Cerebellar cortex (tissue), 1 donor: Measurements from ENCODE around the gene REST.
"Not testable (repeated sequence)": the region's sequence is repeated elsewhere in the genome, so short reads cannot be mapped to it uniquely, and the experiment has no call there.

Source experiments
- DNase-seq: peaks from one replicate; pipeline ENCODE4 v3.0.0-alpha.2; 2015; ENCODE audit warnings: low spot score

The REST gene

GRCh38 chr4:56907489-56908205 lies at the start of gene REST:
Gene REST (plus strand): TSS chr4:56907900. CDS start chr4:56910639, 2,739 bp downstream.
- peak; percentile 32 for DNase-seq

DNA sequence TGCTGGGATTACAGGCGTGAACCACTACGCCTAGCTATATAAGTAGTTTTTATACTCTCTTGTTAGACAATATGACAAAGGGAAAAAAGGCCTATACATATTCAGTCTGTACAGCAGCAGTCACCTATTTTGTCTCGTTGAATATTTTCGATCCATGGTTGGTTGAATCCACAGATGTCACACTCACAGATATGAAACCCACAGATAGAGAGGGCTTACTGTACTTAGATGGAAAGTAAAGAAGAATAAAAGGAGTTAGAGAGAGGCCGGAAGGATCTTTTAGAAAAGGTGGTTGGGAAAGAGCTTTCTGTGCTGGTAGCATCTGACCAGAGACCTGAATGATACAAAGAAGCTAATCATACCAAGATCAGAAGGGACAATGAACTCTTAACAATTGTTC lies 47.9 kb upstream of the REST start:
- DNase-seq = no peak

GRCh38 chr4:56860781-56861180 lies 46.9 kb upstream of the REST start:
- no peak for DNase-seq

GRCh38 chr4:56861360-56861759 lies 46.3 kb upstream of the REST start:
- DNase-seq = no peak

DNA sequence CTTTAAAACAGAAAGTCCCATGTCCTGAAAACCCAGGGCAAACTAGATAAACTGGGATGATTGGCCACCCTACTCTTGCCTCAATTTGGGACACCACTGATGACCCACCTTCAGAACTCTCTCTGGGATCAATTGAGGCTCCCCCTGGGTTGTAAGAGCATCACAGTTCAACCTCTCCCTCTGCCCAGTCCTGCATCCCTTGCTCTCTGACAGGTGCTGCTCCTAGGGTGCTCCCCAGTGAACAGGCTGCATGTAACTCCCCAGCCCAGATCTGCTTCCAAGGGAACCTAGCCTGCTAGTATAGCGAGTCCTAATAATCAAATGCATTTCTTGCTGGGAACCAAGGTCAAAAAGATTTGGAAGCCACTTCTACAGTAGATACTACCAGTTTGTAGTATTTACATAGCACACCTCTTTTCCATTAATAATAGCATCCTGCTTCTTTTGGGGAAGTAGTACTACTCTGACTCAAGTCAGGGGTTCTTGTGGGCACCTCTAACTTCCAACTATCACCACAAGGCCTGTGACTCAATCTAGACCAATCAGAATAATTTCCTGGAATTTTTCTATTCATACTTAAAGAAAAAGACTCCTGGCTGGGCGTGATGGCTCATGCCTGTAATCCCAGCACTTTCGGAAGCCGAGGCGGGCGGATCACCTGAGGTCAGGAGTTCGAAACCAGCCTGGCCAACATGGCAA lies 44.1 kb upstream of the REST start:
- DNase-seq = no peak

- DNase-seq = no peak
These were observed 36.8 kb upstream of the REST start for GRCh38 chr4:56870946-56871345.

DNA sequence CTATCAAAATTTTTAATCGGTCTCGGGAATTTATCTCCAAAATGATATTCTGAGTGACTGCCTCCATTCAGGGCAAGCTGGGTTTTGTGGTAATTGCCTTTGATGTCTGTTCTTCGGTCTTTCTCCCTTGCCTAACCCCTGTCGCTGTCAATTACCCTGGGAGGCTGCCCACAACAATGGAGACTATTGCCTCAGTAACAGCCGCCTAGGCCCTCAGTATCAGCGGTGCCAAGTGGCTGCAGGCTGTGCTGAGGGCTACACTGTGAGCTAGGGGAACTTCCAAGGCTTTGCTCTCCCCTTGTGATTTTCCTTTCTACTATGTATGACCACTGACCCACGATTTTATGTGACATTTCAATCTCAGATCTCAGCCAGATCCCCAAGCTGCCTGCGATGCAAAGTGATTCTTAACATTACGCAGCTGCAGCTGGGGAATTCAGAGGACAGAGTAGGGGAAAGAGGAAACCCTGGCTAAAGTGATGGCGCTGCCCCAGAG lies 36.3 kb upstream of the REST start:
- DNase-seq = no peak

DNA sequence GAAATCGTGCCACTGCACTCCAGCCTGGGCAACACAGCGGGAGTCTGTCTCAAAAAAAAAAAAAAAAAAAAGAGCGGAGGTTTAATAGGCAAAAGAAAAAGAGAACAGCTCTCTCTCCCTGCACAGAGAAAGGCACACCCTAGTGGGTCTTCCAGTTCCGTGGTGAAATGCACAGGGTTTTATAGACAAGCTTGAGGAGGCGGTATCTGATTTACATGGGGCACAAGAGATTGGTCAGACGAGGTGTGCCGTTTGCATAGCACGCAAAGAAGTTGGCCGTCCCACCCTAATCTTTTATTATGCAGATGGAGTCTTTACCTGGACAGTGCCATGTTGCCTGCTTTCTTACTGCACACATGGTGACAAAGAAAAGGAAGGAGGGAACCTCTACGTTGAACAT lies 33.5 kb upstream of the REST start:
- DNase-seq = no peak

- no peak for DNase-seq
These were observed 32.8 kb upstream of the REST start for GRCh38 chr4:56874923-56875322.

- DNase-seq = no peak
These were observed 31.4 kb upstream of the REST start for GRCh38 chr4:56876264-56876663.

- no peak for DNase-seq
These were observed 27.7 kb upstream of the REST start for GRCh38 chr4:56879996-56880395.

DNA sequence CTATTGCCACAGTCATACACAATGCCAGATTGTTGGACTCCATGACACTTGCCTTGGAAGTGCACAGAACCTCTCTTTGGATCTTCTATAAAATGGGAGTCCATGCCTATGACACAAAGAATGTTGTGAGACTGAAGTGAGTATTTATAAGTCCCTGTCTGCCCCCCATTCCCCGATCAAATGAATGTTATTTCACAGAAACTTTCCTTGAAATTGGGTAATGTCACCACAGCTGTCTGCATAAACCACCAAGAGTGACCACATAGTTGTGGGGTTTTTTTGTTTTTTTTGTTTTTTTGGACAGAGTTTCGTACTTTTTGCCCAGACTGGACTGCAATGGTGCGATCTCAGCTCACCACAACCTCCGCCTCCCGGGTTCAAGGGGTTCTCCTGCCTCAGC lies 27.1 kb upstream of the REST start:
- no peak for DNase-seq

DNA sequence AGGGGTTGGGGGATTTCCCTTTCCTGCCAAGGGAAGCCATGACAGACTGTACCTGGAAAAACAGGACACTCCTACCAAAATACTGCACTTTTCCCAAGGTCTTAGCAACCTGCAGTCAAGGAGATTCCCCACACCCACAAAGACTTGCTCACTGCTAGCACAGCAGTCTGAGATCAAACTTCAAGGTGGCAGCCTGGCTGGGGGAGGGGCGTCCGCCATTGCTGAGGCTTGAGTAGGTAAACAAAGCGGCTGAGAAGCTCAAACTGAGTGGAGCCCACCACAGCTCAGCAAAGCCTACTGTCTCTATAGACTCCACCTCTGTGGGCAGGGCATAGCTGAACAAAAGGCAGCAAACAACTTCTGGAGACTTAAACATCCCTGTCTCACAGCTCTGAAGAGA lies 23.2 kb upstream of the REST start:
- not testable (repeated sequence) for DNase-seq

DNA sequence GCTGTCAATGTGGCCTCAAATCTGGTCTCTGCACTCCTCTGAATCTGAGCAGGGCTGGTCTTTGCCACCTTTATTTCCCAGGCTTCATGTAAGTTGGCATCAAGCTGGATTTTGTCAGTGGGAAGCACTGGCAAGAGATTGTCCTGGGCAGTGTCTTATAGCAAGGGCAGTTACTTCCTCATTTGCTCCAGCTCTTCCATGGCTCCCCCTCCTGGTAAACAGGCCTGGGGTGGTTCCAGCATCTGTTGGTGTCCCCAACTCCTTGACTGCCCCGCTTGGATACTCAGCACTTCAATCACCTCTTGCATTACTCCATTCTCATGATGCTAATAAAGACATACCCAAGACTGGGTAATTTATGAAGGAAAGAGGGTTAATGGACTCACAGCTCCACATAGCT lies 15.0 kb upstream of the REST start:
- no peak for DNase-seq

GRCh38 chr4:56897842-56898241 lies 9.9 kb upstream of the REST start:
- DNase-seq = not testable (repeated sequence)

DNA sequence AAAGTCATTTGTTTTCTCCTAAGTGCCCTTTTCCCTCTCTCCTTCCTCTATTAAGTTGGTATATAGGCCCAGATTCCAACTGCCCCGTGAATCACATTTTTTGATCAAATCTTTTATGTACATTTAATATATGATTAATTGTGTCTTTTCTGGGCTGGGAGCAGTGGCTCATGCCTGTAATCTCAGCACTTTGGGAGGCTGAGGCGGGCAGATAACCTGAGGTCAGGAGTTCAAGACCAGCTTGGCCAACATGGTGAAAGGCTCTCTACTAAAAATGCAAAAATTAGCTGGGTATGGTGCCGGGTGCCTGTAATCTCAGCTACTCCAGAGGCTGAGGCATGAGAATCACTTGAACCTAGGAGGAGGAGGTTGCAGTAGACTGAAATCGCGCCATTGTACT lies 7.5 kb upstream of the REST start:
- not testable (repeated sequence) for DNase-seq

DNA sequence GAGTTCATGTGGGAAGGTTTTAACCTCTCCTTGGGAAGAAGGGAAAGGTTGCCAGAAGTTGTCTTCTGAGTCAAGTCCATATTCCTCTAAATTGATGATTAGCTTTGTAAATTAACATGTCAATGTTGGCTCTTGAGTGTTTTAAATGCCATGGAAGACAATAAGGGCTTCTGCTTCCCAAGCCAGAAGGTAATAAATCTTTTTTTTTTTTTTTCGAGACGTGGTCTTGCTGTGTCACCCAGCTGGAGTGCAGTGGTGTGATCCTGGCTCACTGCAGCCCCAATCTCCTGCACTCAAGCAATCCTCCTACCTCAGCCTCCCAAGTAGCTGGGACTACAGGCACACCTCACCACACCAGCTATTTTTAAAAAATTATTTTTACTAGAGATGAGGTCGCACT lies 5.0 kb upstream of the REST start:
- DNase-seq = no peak

- DNase-seq = no peak
These were observed 1.9 kb upstream of the REST start for GRCh38 chr4:56905796-56906195.

GRCh38 chr4:56906489-56907393 lies 959 bp upstream of the REST start:
- no peak for DNase-seq

DNA sequence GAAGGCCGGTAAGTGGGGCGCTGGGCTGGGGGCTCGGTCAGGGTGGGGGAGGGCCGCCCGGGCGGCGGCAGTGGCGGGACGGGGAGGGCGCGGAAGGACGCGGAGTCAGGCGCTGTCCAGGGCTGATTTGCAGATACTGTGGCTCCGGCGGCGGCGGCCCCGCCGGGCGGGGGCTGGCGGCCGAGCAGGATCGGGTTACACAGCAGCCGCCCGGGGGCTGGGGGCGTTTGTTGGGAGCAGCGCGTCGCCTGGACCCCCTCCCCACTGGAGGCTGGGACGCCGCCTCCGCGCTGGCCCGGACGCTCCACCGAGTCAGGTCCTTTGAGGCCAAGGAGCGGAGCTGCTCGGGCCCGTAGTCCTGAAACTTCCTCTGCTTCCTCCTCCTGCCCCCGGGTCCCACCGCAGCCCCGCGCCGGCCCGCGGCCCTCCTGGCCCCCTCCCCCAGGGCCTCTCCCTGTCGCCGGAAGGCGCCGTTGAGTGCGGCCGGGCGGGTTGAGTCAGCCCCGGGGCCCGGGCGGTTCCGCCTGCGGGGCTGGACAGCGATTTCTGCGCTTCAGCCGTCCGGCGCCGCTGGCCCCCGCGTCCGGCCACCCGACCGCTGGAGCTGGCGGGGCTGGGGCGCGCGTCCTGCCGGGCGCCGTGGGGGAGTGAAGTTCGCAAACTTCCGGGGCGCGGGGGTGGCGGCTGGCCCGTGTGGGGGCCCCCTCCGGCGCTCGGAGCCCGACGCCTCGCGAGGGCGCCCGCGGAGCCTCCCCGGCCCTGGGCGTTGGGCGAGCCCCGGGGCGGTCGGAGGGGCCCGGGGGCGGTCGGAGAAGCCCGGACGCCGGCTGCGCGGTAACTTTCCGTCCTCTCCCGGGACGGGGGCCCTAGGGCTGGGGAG lies 746 bp downstream of the REST start:
- no peak for DNase-seq

GRCh38 chr4:56909086-56909894 lies 1.6 kb downstream of the REST start:
- DNase-seq = peak; percentile 16
